A549 (cell line): ENCODE results near the gene MBD2. TPM values are rescaled to one million over a fixed set of nuclear protein-coding genes. Genes with fewer than 3 reads are reported as not detected.

Experiments used
- ATAC-seq, 2 experiments: fragments of 200-7000 bp in 1 of 2; fragments of >200 bp in 1 of 2; cut with Nextera tagmentation in 1 of 2; cut with Tn5 transposase in 1 of 2; 3 replicates each; pipeline versions ENCODE4 v1.8.0 to v1.9.1; 2018 to 2020; ENCODE audit warnings: mild to moderate bottlenecking in 1 of 2, moderate library complexity in 1 of 2
- CTCF ChIA-PET: fragments of 300-600 bp; sonication (Branson Sonifier 250); formaldehyde crosslinking; extraction: SDS; loops from one replicate; lab custom pipeline; 2021; ENCODE audit warnings: antibody characterized with exemption, inconsistent platforms; lab: Yijun Ruan, JAX
- POLR2A ChIA-PET: fragments of 350-600 bp; formaldehyde crosslinking; extraction: SDS; loops from one replicate; lab custom pipeline; 2021; ENCODE audit warnings: antibody characterized with exemption, inconsistent platforms; lab: Yijun Ruan, JAX
- DNase-seq, 2 experiments: peaks; one replicate each; pipeline versions ENCODE4 v3.0.0 to v3.0.0-alpha.2; 2011 to 2016; ENCODE audit warnings: low read depth in 1 of 2, low spot score in 1 of 2
- FAIRE-seq: peaks from 2 replicates; lab custom pipeline; 2011; peaks lifted over from hg19 to GRCh38; lab: Jason Lieb, UNC
- H3K27ac ChIP-seq, 2 experiments: fragments of >200 bp; sonication (Bioruptor Twin); formaldehyde crosslinking; 3 replicates each; pipeline ENCODE4 v1.5.1; 2016 to 2017
- H3K4me1 ChIP-seq: fragments of >200 bp; sonication (Bioruptor Twin); formaldehyde crosslinking; 3 replicates; pipeline ENCODE4 v1.6.1; 2016
- H3K4me2 ChIP-seq: fragments of >200 bp; sonication (Bioruptor Twin); formaldehyde crosslinking; 3 replicates; pipeline ENCODE4 v1.6.1; 2016
- H3K4me3 ChIP-seq: fragments of >200 bp; sonication (Bioruptor Twin); formaldehyde crosslinking; 3 replicates; pipeline ENCODE4 v1.5.1; 2016
- H3K9me3 ChIP-seq: fragments of >200 bp; sonication (Bioruptor Twin); formaldehyde crosslinking; 3 replicates; pipeline ENCODE4 v1.6.1; 2016
- BHLHE40 ChIP-seq: IDR thresholded peaks from 2 replicates; pipeline ENCODE4 v1.6.1; 2012; ENCODE audit warnings: low read depth, low read length, inconsistent platforms
- CBX2 ChIP-seq: fragments of 200-600 bp; sonication (generic); IDR thresholded peaks from 2 replicates; pipeline ENCODE4 v1.6.1; 2016; ENCODE audit warnings: low read depth, mild to moderate bottlenecking, borderline replicate concordance
- CBX8 ChIP-seq: fragments of 200-600 bp; sonication (generic); IDR thresholded peaks from 2 replicates; pipeline ENCODE4 v1.6.1; 2016
- EHF ChIP-seq: fragments of 250-450 bp; sonication (Bioruptor Pico); IDR thresholded peaks from 2 replicates; pipeline ENCODE4 v1.5.0; 2020; ENCODE audit warnings: mild to moderate bottlenecking
- ESRRA ChIP-seq: fragments of 150-350 bp; IDR thresholded peaks from 2 replicates; pipeline ENCODE4 v1.6.1; 2014; ENCODE audit warnings: mild to moderate bottlenecking, low read length, borderline replicate concordance
- FOXS1 ChIP-seq: fragments of 250-450 bp; sonication (Bioruptor Pico); IDR thresholded peaks from 2 replicates; pipeline ENCODE4 v1.5.0; 2020; ENCODE audit warnings: mild to moderate bottlenecking, moderate library complexity
- HDAC2 ChIP-seq: fragments of 200-600 bp; sonication (generic); IDR thresholded peaks from 2 replicates; pipeline ENCODE4 v1.6.1; 2016
- HOXB13 ChIP-seq: fragments of 250-450 bp; sonication (Bioruptor Pico); IDR thresholded peaks from 2 replicates; pipeline ENCODE4 v1.5.0; 2020; ENCODE audit warnings: low read depth, mild to moderate bottlenecking, moderate library complexity
- HOXB5 ChIP-seq: fragments of 250-450 bp; sonication (Bioruptor Pico); IDR thresholded peaks from 2 replicates; pipeline ENCODE4 v1.5.0; 2020; ENCODE audit warnings: mild to moderate bottlenecking, moderate library complexity
- KDM1A ChIP-seq: fragments of 200-600 bp; sonication (generic); IDR thresholded peaks from 2 replicates; pipeline ENCODE4 v1.6.1; 2016; ENCODE audit warnings: low read depth, mild to moderate bottlenecking
- MYC ChIP-seq: IDR thresholded peaks from 2 replicates; pipeline ENCODE4 v1.6.1; 2012; ENCODE audit warnings: mild to moderate bottlenecking, inconsistent platforms, low read length, improper control_type of control experiment, borderline replicate concordance
- RFX5 ChIP-seq: fragments of 450-650 bp; IDR thresholded peaks from 2 replicates; pipeline ENCODE4 v1.7.1; 2014; ENCODE audit warnings: antibody characterized with exemption, mild to moderate bottlenecking, moderate library complexity
- SMC3 ChIP-seq: fragments of >200 bp; sonication (Bioruptor Twin); formaldehyde crosslinking; IDR thresholded peaks from 3 replicates; pipeline ENCODE4 v1.6.1; 2018; ENCODE audit warnings: inconsistent platforms
- TFCP2L1 ChIP-seq: fragments of 250-450 bp; sonication (Bioruptor Pico); IDR thresholded peaks from 2 replicates; pipeline ENCODE4 v1.5.0; 2021; ENCODE audit warnings: mild to moderate bottlenecking
- ZC3H11A ChIP-seq: fragments of 450-650 bp; IDR thresholded peaks from 2 replicates; pipeline ENCODE4 v1.6.1; 2014; ENCODE audit warnings: antibody characterized with exemption, mild to moderate bottlenecking
- ZNF302 ChIP-seq: fragments of 250-450 bp; sonication (Bioruptor Pico); IDR thresholded peaks from 2 replicates; pipeline ENCODE4 v1.9.0; 2021; ENCODE audit warnings: inconsistent platforms, mild to moderate bottlenecking, moderate library complexity
- WGBS: methylation state at CpG from one replicate; pipeline ENCODE4 v1.1.6; 2017; ENCODE audit errors: missing lambda C conversion rate; 5-methylcytosine and 5-hydroxymethylcytosine counted together
- polyA plus RNA-seq, 4 experiments: library from polyadenylated mRNA; depleted of rRNA in 3 of 4; stranded (reverse); fragments of >200 nt; fragmentation: RNase III in 1 of 4; extraction: RNeasy Plus Mini Kit Qiagen cat#74134 plus additional on column Dnase treatment in 1 of 4; gene quantifications; 2 replicates in 3 of 4; 3 replicates in 1 of 4; pipeline ENCODE4 v1.2.3, GENCODE V29; 2011 to 2017
- TF ChIP-seq, protein P1 (sequence below): fragments of 250-450 bp; sonication (Bioruptor Pico); IDR thresholded peaks from 2 replicates; pipeline ENCODE4 v1.5.0; 2021; ENCODE audit warnings: mild to moderate bottlenecking, moderate library complexity, borderline replicate concordance
- TF ChIP-seq, protein P2 (sequence below): IDR thresholded peaks from 2 replicates; pipeline ENCODE4 v1.6.1; 2012
- TF ChIP-seq, protein P3 (sequence below): fragments of 450-650 bp; IDR thresholded peaks from 2 replicates; pipeline ENCODE4 v1.6.1; 2014; ENCODE audit warnings: antibody characterized with exemption
- TF ChIP-seq, protein P4 (sequence below): fragments of >200 bp; sonication (Bioruptor Twin); formaldehyde crosslinking; IDR thresholded peaks from 2 replicates; pipeline ENCODE4 v1.6.1; 2016
- TF ChIP-seq, protein P5 (sequence below): IDR thresholded peaks from 2 replicates; pipeline ENCODE4 v1.6.1; 2012

Gene MBD2
- polyA plus RNA-seq, 2 of the 4 experiments (the other 2 are of a cell fraction): 43.4 to 48.2 TPM

DNA sequence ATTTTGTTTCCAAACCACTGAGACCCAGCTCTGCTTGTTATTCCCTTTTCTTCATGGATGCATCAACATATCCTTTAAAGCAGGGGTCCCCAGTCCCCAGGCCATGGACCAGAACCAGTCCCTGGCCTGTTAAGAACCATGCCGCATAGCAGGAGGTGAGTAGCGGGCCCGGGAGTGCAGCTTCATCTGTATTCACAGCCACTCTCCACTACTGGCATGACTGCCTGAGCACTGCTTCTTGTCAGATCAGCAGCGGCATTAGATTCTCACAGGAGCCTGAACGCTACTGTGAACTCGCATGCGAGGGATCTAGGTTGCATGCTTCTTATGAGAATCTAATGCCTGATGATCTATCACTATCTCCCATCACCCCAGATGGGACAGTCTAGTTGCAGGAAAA lies 43.2 kb upstream of the MBD2 start (continued):
- TF ChIP-seq, protein P1, sequence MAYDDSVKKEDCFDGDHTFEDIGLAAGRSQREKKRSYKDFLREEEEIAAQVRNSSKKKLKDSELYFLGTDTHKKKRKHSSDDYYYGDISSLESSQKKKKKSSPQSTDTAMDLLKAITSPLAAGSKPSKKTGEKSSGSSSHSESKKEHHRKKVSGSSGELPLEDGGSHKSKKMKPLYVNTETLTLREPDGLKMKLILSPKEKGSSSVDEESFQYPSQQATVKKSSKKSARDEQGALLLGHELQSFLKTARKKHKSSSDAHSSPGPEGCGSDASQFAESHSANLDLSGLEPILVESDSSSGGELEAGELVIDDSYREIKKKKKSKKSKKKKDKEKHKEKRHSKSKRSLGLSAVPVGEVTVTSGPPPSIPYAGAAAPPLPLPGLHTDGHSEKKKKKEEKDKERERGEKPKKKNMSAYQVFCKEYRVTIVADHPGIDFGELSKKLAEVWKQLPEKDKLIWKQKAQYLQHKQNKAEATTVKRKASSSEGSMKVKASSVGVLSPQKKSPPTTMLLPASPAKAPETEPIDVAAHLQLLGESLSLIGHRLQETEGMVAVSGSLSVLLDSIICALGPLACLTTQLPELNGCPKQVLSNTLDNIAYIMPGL (CRISPR knock-in tag): no peak
- TF ChIP-seq, all 56 proteins: peak for 0

DNA sequence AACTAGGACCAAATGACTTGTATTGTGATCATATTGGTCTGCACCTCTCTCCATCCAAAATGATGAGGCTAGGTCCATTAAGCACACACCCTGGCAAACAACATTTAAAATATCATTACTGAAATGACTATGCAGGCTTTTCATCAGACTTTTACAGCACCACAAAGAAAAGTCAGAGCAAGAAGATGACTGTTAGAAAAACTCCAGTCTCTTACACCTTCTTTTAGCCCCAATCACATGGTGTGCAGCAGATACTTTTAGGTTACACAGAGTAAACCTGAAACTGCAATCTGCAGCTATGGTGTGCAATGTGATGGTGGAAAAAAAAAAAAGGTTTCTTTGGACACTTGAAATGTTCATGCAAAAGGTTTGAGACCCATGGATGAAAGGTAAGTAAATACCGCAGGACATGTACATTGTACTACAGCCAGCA lies 39.5 kb upstream of the MBD2 start:
- FAIRE-seq: no peak
- no peak overlapping the region for H3K4me2 ChIP-seq
- POLR2A ChIA-PET: no interaction called here
- no peak overlapping the region for H3K27ac ChIP-seq
- no peak for TF ChIP-seq FOXS1 (CRISPR knock-in tag)
- TF ChIP-seq, protein P2, sequence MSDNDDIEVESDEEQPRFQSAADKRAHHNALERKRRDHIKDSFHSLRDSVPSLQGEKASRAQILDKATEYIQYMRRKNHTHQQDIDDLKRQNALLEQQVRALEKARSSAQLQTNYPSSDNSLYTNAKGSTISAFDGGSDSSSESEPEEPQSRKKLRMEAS: no peak
- no peak for TF ChIP-seq ZC3H11A
- no peak for TF ChIP-seq RFX5
- TF ChIP-seq HOXB5 (CRISPR knock-in tag): no peak
- TF ChIP-seq EHF (CRISPR knock-in tag): no peak
- TF ChIP-seq, protein P3, sequence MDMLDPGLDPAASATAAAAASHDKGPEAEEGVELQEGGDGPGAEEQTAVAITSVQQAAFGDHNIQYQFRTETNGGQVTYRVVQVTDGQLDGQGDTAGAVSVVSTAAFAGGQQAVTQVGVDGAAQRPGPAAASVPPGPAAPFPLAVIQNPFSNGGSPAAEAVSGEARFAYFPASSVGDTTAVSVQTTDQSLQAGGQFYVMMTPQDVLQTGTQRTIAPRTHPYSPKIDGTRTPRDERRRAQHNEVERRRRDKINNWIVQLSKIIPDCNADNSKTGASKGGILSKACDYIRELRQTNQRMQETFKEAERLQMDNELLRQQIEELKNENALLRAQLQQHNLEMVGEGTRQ: no peak
- TF ChIP-seq MYC: no peak
- TF ChIP-seq HOXB13 (CRISPR knock-in tag): no peak
- no peak for TF ChIP-seq ESRRA
- TF ChIP-seq, protein P4, sequence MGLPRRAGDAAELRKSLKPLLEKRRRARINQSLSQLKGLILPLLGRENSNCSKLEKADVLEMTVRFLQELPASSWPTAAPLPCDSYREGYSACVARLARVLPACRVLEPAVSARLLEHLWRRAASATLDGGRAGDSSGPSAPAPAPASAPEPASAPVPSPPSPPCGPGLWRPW: no peak
- TF ChIP-seq SMC3: no peak
- TF ChIP-seq HDAC2: no peak
- TF ChIP-seq CBX2: no peak
- no peak for TF ChIP-seq TFCP2L1 (CRISPR knock-in tag)
- TF ChIP-seq, protein P5, sequence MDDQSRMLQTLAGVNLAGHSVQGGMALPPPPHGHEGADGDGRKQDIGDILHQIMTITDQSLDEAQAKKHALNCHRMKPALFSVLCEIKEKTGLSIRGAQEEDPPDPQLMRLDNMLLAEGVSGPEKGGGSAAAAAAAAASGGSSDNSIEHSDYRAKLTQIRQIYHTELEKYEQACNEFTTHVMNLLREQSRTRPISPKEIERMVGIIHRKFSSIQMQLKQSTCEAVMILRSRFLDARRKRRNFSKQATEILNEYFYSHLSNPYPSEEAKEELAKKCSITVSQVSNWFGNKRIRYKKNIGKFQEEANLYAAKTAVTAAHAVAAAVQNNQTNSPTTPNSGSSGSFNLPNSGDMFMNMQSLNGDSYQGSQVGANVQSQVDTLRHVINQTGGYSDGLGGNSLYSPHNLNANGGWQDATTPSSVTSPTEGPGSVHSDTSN: no peak
- TF ChIP-seq BHLHE40: no peak
- TF ChIP-seq KDM1A: no peak
- TF ChIP-seq ZNF302: no peak
- TF ChIP-seq, all 56 proteins: peak for 0
- peaks cover 12% of the 10 kb centered on the region; the same call in 1 of the 3 replicates for H3K4me1 ChIP-seq
- no peak overlapping the region for H3K4me3 ChIP-seq
- ATAC-seq (no peak), DNase-seq (no peak)
- WGBS: 74% methylated on average over 1 of the region's 1 CpG
- no peaks in the 10 kb centered on the region for H3K9me3 ChIP-seq
- CTCF ChIA-PET: no interaction called here

DNA sequence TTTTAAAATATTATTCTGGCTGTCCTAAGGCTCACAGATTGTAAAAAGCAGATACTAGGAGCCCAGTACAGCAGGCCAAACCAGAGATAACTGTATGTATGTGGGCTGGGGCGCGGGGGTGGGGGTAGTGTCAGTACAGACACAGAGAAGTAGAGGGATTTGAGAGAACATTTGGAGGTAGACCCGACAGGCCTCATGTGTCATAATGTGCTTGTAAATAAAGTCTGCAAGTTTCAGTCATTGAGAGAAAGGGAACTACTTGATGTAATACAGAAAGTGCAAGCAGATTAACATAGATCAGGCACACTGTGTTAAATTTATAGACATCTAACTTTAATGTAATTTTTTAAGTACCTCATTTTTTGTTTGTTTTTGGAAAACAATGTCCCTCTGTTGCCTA lies 37.4 kb upstream of the MBD2 start:
- Histone ChIP-seq H3K4me2 (no peak overlapping the region), H3K9me3 (no peaks in the 10 kb centered on the region), H3K4me3 (no peak overlapping the region), H3K27ac (no peak overlapping the region), H3K4me1 (peaks cover 17% of the 10 kb centered on the region; the same call in 1 of the 3 replicates)
- WGBS: 83% methylated on average over 3 of the region's 3 CpGs
- FAIRE-seq: no peak
- ChIA-PET POLR2A (no interaction called here), CTCF (no interaction called here)
- no peak for TF ChIP-seq CBX8
- TF ChIP-seq ZNF302: no peak
- no peak for DNase-seq
- ATAC-seq: no peak
